HG02571 (cell line): ENCODE data around the gene LIF.

Experiments used
- ATAC-seq: cut with Tn5 transposase; IDR thresholded peaks from one replicate; pipeline ENCODE4 v1.9.1; 2021; ENCODE audit warnings: mild to moderate bottlenecking, moderate library complexity; ENCODE audit not compliant: unreplicated experiment

Gene LIF

GRCh38 chr22:30245985-30246813 is at the start of gene LIF:
TSS of gene LIF (minus strand) at chr22:30246759. CDS start at chr22:30246695, 64 bp downstream.
- ATAC-seq = no peak

GRCh38 chr22:30296324-30296723 is 49.8 kb upstream of the LIF start:
- ATAC-seq = no peak

- ATAC-seq = no peak
Measured at GRCh38 chr22:30295576-30295975, 49.0 kb upstream of the LIF start.

- ATAC-seq = no peak
Measured at GRCh38 chr22:30294830-30295229, 48.3 kb upstream of the LIF start.

GRCh38 chr22:30294066-30294465 is 47.5 kb upstream of the LIF start:
- ATAC-seq = no peak

GRCh38 chr22:30293026-30293425 is 46.5 kb upstream of the LIF start:
- no peak for ATAC-seq

GRCh38 chr22:30292069-30292970 is 45.8 kb upstream of the LIF start:
- no peak for ATAC-seq

- ATAC-seq = no peak
Measured at GRCh38 chr22:30291058-30291892, 44.7 kb upstream of the LIF start.

- ATAC-seq = no peak
Measured at GRCh38 chr22:30290342-30291057, 43.9 kb upstream of the LIF start.

- ATAC-seq = peak; percentile 10
Measured at GRCh38 chr22:30289980-30290313, 43.4 kb upstream of the LIF start.

- peak; percentile 55 for ATAC-seq
Measured at GRCh38 chr22:30289141-30289979, 42.8 kb upstream of the LIF start, which contains the start of gene CASTOR1. TSS of gene CASTOR1 (minus strand) at chr22:30289505. CDS start at chr22:30289497, 8 bp downstream.

GRCh38 chr22:30288419-30289140 is 42.0 kb upstream of the LIF start:
- ATAC-seq = no peak

GRCh38 chr22:30287648-30288418 is 41.3 kb upstream of the LIF start:
- no peak for ATAC-seq

- no peak for ATAC-seq
Measured at GRCh38 chr22:30286813-30287647, 40.5 kb upstream of the LIF start.

- no peak for ATAC-seq
Measured at GRCh38 chr22:30286331-30286730, 39.8 kb upstream of the LIF start.

- no peak for ATAC-seq
Measured at GRCh38 chr22:30285846-30286200, 39.3 kb upstream of the LIF start.

- no peak for ATAC-seq
Measured at GRCh38 chr22:30285176-30285845, 38.8 kb upstream of the LIF start.
